WERI-Rb-1 (cell line): Measurements from ENCODE around the gene CALU.

Experiments used
- DNase-seq: peaks from one replicate; pipeline ENCODE4 v3.0.0-alpha.2; 2020
- H3K27ac ChIP-seq: fragments of 250-450 bp; sonication (Bioruptor Pico); 2 replicates; pipeline ENCODE4 v1.5.1; 2020; ENCODE audit warnings: mild to moderate bottlenecking, moderate library complexity
- H3K27me3 ChIP-seq: fragments of 250-450 bp; sonication (Bioruptor Pico); 2 replicates; pipeline ENCODE4 v1.5.1; 2021; ENCODE audit warnings: mild to moderate bottlenecking, low read depth, moderate library complexity; ENCODE audit not compliant: insufficient read depth, severe bottlenecking
- H3K36me3 ChIP-seq: fragments of 250-450 bp; sonication (Bioruptor Pico); 2 replicates; pipeline ENCODE4 v1.5.1; 2020; ENCODE audit warnings: mild to moderate bottlenecking, moderate library complexity
- H3K4me3 ChIP-seq: 2 replicates; pipeline ENCODE4 v1.5.1; 2011; ENCODE audit warnings: low read depth, mild to moderate bottlenecking, control low read depth, low read length
- H3K9me3 ChIP-seq: fragments of 250-450 bp; sonication (Bioruptor Pico); 2 replicates; pipeline ENCODE4 v1.5.1; 2021; ENCODE audit warnings: mild to moderate bottlenecking, moderate library complexity; ENCODE audit not compliant: severe bottlenecking
- CTCF ChIP-seq: IDR thresholded peaks from 2 replicates; pipeline ENCODE4 v1.5.1; 2011; ENCODE audit warnings: low read depth, mild to moderate bottlenecking, control low read depth, inconsistent platforms, low read length

Gene CALU

GRCh38 chr7:128774921-128775320, 35.8 kb downstream of the CALU start:
- H3K4me3 ChIP-seq = no peak overlapping the region
- DNase-seq = no peak
- no peak for TF ChIP-seq CTCF
- no peaks in the 10 kb centered on the region for H3K27me3 ChIP-seq
- H3K9me3 ChIP-seq = peaks cover 10% of the 10 kb centered on the region
- peaks cover 20% of the 10 kb centered on the region for H3K36me3 ChIP-seq
- H3K27ac ChIP-seq = no peak overlapping the region

GRCh38 chr7:128775744-128776474, 36.8 kb downstream of the CALU start, which contains the start of gene OPN1SW:
OPN1SW (minus strand) TSS chr7:128775794; CDS start chr7:128775781, 13 bp downstream.
- no peak within 1 kb of the TSS for H3K4me3 ChIP-seq
- no peak for TF ChIP-seq CTCF
- H3K36me3 ChIP-seq = peaks cover 12% of the 10 kb centered on the region
- no peak within 1 kb of the TSS for H3K27ac ChIP-seq
- H3K27me3 ChIP-seq = no peaks in the 10 kb centered on the region
- no peak for DNase-seq
- peaks cover 10% of the 10 kb centered on the region for H3K9me3 ChIP-seq

GRCh38 chr7:128777156-128778123, 38.3 kb downstream of the CALU start:
- Histone ChIP-seq H3K9me3 (peaks cover 10% of the 10 kb centered on the region), H3K27me3 (no peaks in the 10 kb centered on the region), H3K27ac (no peak overlapping the region), H3K36me3 (peaks cover 5% of the 10 kb centered on the region), H3K4me3 (no peak overlapping the region)
- no peak for TF ChIP-seq CTCF
- no peak for DNase-seq

GRCh38 chr7:128778946-128779345, 39.8 kb downstream of the CALU start:
- Histone ChIP-seq H3K4me3 (no peak overlapping the region), H3K27me3 (no peaks in the 10 kb centered on the region), H3K36me3 (no peaks in the 10 kb centered on the region), H3K27ac (no peak overlapping the region), H3K9me3 (peaks cover 10% of the 10 kb centered on the region)
- DNase-seq = no peak
- TF ChIP-seq CTCF = no peak

- Histone ChIP-seq H3K36me3 (no peaks in the 10 kb centered on the region), H3K9me3 (peaks cover 9% of the 10 kb centered on the region), H3K27ac (no peak overlapping the region), H3K27me3 (no peaks in the 10 kb centered on the region), H3K4me3 (no peak overlapping the region)
- DNase-seq = no peak
- no peak for TF ChIP-seq CTCF
These were observed 42.0 kb downstream of the CALU start for GRCh38 chr7:128781126-128781525.
